Heart left ventricle (tissue), 16 donors: ENCODE measurements around the gene NAA38. TPM values are rescaled to one million over a fixed set of nuclear protein-coding genes. Genes with fewer than 3 reads are reported as not detected.

Experiments
- ATAC-seq, 4 donors: fragments of 200-7000 bp; cut with Tn5 transposase; one replicate each; pipeline ENCODE4 v1.9.1; 2020 to 2022; ENCODE audit warnings: moderate library complexity in 4 of 4, mild to moderate bottlenecking in 3 of 4, moderate number of reproducible peaks in 1 of 4
- DNase-seq, 5 donors: peaks; one replicate each; pipeline ENCODE4 v3.0.0-alpha.2; 2020
- H3K27ac ChIP-seq, 12 donors: fragments of 200-600 bp; sonication (generic) in 4 of 12; one replicate each; pipeline versions ENCODE4 v1.5.0 to v1.8.0; 2016 to 2022; ENCODE audit warnings: mild to moderate bottlenecking in 2 of 12
- H3K27me3 ChIP-seq, 9 donors: fragments of 200-600 bp; sonication (generic) in 2 of 9; one replicate each; pipeline versions ENCODE4 v1.5.1 to v1.8.0; 2016 to 2022; ENCODE audit warnings: mild to moderate bottlenecking in 3 of 9
- H3K36me3 ChIP-seq, 9 donors: fragments of 200-600 bp; sonication (generic) in 2 of 9; one replicate each; pipeline versions ENCODE4 v1.5.0 to v1.8.0; 2018 to 2022; ENCODE audit warnings: mild to moderate bottlenecking in 2 of 9
- H3K4me1 ChIP-seq, 12 donors: fragments of 200-600 bp; sonication (generic) in 4 of 12; one replicate each; pipeline versions ENCODE4 v1.5.0 to v1.8.0; 2016 to 2022; ENCODE audit warnings: mild to moderate bottlenecking in 3 of 12
- H3K4me3 ChIP-seq, 12 donors: fragments of 200-600 bp; sonication (generic) in 4 of 12; one replicate each; pipeline versions ENCODE4 v1.5.0 to v1.8.0; 2017 to 2022; ENCODE audit warnings: mild to moderate bottlenecking in 9 of 12, moderate library complexity in 4 of 12
- H3K9me3 ChIP-seq, 12 donors: fragments of 200-600 bp; sonication (generic) in 4 of 12; one replicate each; pipeline versions ENCODE4 v1.5.0 to v1.8.0; 2016 to 2022; ENCODE audit warnings: mild to moderate bottlenecking in 1 of 12
- POLR2A ChIP-seq, 2 donors: fragments of 450-650 bp; IDR thresholded peaks; one replicate each; pipeline ENCODE4 v1.6.1; 2017; ENCODE audit warnings: antibody characterized with exemption in 2 of 2, mild to moderate bottlenecking in 2 of 2, moderate library complexity in 2 of 2
- WGBS, 4 donors: extraction: QIAGEN DNeasy Blood & Tissue Kit in 2 of 4; methylation state at CpG; one replicate each; pipeline versions ENCODE4 v1.1.5 to v1.1.7; 2013 to 2018; 5-methylcytosine and 5-hydroxymethylcytosine counted together
- intact Hi-C, 10 donors: fragments of 100-400 bp; cut with DNase I; formaldehyde crosslinking; loops; one replicate each; pipeline versions ENCODE4 v1.11.1 to v1.14.2; 2022
- polyA plus RNA-seq, 2 donors: library from polyadenylated mRNA; stranded (reverse); fragments of 200-250 nt; gene quantifications; one replicate each; pipeline ENCODE4 v1.2.3, GENCODE V29; 2013
- total RNA-seq, 9 donors: library from RNA; depleted of rRNA in 2 of 9; stranded (reverse); fragments of >200 nt in 2 of 9; fragmentation: NEBNext Ultra II Directional in 3 of 9; extraction: Animal tissue kit (Norgen Biotek cat#: 25700) in 3 of 9; gene quantifications; one replicate each; pipeline versions ENCODE4 v1.1.0 to v1.2.4, GENCODE V29; 2016 to 2023
- TF ChIP-seq, protein P1 (sequence below), 12 donors: fragments of 200-600 bp; sonication (generic) in 4 of 12; IDR thresholded peaks; one replicate each; pipeline versions ENCODE4 v1.5.0 to v1.8.0; 2018 to 2022; ENCODE audit warnings: antibody characterized with exemption in 12 of 12, mild to moderate bottlenecking in 5 of 12
- donor health status: ischemic (EF 13 %, LVEDD 7.1; RV severe dilation, severe dysfunction).
- donor health status: healthy with polysubstance abuse.
- donor health status: DM: no; HTN: yes; CAD: no.
- donor health status: DM: no; HTN: no; CAD: no.
- donor health status: ischemic (EF 25% LVEDD 6.9; RV normal size, moderate dysfunction).
- donor health status: ischemic (EF 25% LVEDD 5.7; RV mildly dilated, moderate dysfunction).
- donor health status: healthy.
- donor health status: DM: yes; HTN: yes; CAD: no.
- donor health status: ischemic (EF 35%, LVEDD 5.7; RV mildly dilated, moderate dysfunction).
- donor health status: nonischemic (EF 11% LVEDD 7.7; RV severe dilation, severe dysfunction).
- donor health status: DM: yes; HTN: yes; CAD: no.
- donor health status: PGD.
- donor health status: ischemic (EF 29% LVEDD 5.4; RV normal size, mild dysfunction).
- donor health status: nonischemic (EF 23%, LVEDD 6.1; RV moderate dilation, normal function).

Gene NAA38
- total and polyA plus RNA-seq, 11 donors = 60.9 to 179 (median 74.2) TPM

DNA sequence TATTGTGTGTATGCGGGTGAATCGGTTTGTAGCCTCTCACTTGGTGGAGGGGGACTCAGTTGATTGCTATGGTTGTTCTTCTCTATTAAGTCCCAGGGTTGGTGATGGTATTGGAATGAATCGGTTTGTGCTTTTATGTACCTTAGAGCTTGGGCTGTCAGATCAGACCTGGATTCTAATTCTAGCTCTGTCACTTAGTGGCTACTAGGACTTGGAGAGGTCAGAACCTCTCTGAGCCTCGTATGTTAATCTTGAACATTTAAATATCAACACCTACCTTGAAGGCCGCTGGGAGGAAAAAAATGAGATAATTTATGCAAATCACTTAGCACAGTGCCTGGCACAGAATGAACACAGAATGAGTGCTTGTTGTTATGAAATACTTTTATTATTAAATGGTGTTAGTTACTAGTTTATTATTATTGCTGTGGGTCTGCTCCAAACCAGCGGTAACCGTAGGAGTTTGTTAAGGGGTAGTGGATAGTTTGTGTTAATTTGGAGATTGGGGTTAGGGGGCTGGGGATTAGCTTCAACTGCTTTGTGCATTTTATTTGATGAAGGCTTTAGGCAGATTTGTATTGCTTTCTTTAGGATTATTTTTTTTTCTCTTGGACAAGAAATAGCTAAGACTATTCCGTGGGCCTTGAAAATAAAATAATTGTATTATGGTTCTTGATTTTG is 19.8 kb downstream of the NAA38 start:
- Histone ChIP-seq H3K9me3 (no peaks in the 10 kb centered on the region), H3K27ac (peak overlapping the region in 11 of 12 donors; percentile 92 to 100 (median 98)), H3K4me1 (peaks cover 5 to 74% (median 46%) of the 10 kb centered on the region in 12 donors), H3K4me3 (peak overlapping the region in 9 of 12 donors; percentile 68 to 99 (median 83)), H3K36me3 (peaks cover 0 to 12% (median 4%) of the 10 kb centered on the region in 9 donors), H3K27me3 (no peaks in the 10 kb centered on the region)
- DNase-seq = no peak
- intact Hi-C loops = loop anchor here in 3 of 10 donors (2.0 to 5.0 kb wide), 3 partner anchors 19 to 300 kb away; partner anchors contain the start of genes NAA38 (in 1 of the 3), TP53 (in 1 of the 3) and WRAP53 (in 1 of the 3)
- no peak for ATAC-seq
- WGBS, 4 donors = 7 to 11% (median 10%) methylated on average over 8 of the region's 8 CpGs
- no peak for TF ChIP-seq POLR2A (IDR thresholded peaks at IDR 0.05)
- TF ChIP-seq, protein P1, sequence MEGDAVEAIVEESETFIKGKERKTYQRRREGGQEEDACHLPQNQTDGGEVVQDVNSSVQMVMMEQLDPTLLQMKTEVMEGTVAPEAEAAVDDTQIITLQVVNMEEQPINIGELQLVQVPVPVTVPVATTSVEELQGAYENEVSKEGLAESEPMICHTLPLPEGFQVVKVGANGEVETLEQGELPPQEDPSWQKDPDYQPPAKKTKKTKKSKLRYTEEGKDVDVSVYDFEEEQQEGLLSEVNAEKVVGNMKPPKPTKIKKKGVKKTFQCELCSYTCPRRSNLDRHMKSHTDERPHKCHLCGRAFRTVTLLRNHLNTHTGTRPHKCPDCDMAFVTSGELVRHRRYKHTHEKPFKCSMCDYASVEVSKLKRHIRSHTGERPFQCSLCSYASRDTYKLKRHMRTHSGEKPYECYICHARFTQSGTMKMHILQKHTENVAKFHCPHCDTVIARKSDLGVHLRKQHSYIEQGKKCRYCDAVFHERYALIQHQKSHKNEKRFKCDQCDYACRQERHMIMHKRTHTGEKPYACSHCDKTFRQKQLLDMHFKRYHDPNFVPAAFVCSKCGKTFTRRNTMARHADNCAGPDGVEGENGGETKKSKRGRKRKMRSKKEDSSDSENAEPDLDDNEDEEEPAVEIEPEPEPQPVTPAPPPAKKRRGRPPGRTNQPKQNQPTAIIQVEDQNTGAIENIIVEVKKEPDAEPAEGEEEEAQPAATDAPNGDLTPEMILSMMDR (IDR thresholded peaks at IDR 0.05) = no peak

DNA sequence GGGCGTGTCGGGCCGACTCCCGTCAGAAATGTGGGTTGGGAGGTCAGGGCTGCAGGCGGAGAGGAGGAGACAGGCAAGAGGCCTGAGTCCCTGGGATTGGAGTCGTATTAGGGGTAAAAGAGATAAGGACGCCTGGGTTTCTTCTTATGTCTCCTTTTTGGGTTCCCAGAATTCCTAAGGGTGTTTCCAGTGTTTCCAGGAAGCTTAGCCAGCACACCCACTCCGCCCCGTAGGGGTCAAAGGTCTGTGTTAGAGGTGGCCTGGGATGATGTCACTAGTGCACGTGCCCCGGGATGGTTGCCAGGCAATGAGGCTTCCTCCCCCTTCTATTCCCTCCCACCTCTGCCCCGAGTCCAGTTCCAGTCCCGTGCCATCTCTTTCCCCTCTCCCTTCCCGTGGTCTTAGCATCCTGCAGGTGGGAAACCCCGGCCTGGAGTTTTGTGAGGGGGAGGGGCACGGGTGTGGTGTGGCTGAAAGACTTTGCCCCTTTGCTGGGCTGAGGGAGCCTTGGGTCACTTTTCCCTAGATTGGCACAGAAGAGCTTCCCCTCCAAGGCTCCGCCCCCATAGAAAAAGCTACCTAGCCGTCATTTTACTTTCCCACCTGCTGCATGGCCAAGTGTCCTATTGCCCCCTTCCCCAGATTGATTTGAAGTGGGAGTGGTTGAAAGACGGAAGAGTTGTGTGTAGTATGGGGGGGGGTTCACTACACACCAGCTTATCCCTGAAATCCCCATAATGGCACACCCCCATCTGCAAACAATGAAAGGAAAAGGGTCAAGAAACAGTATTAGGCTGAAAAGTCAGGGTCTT is 20.6 kb downstream of the NAA38 start:
- DNase-seq (peak; percentile 90 to 94 (median 92)), ATAC-seq (peak; percentile 14 to 45 (median 20))
- peaks cover 5 to 70% (median 46%) of the 10 kb centered on the region in 12 donors for H3K4me1 ChIP-seq
- intact Hi-C loops = loop anchor here in 3 of 10 donors (2.0 to 5.0 kb wide), 3 partner anchors 20 to 300 kb away; partner anchors contain the start of genes NAA38 (in 1 of the 3), TP53 (in 1 of the 3) and WRAP53 (in 1 of the 3)
- H3K4me3 ChIP-seq = peak overlapping the region; percentile 59 to 99 (median 80)
- peak overlapping the region; percentile 86 to 100 (median 98) for H3K27ac ChIP-seq
- TF ChIP-seq, protein P1 (IDR thresholded peaks at IDR 0.05) = no peak
- TF ChIP-seq POLR2A (IDR thresholded peaks at IDR 0.05) = no peak
- 2 to 3% (median 2%) methylated on average over 14 to 19 of the region's 19 CpGs for WGBS, 4 donors
- H3K36me3 ChIP-seq = peaks cover 0 to 12% (median 4%) of the 10 kb centered on the region in 9 donors
- no peaks in the 10 kb centered on the region for H3K27me3 ChIP-seq
- no peaks in the 10 kb centered on the region for H3K9me3 ChIP-seq

DNA sequence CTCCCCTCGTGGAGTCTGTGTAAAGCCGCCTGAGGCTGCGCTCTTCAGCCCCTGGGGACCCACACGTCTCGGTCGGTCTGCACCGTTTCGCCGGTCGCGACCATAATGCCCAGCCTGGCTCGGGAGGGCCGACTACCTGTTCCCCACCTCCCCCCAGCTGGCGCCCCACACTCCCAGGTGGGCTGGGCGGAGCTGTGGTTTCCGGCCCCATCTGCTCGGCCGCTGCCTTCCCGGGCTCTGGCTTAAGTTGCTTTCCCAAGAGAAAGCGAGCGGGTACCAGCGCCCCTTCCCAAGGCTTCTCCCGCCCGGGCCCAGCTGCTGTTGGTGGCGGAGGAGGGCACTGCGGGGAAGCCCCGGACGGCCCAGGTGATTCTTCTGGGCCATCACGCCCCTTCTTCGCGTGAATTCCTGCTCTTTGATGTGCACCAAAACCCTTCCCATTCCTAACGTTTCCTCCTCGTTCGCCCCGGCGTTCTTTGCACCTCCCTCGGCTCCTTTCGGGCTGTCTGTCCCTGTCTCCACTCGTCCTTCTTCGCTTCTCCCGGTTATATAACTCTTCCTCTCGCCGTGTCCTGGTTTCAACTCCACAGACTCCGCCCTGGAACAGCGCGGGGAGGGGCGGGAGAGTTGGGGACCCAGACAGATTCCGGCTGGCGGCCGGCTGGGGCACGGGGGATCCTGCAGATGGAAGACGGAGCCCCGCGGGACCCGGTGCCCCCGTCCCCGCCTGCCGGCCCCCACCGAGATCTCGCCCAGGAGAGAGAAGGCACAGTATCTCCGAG is 21.4 kb downstream of the NAA38 start:
- Histone ChIP-seq H3K9me3 (no peaks in the 10 kb centered on the region), H3K4me3 (peak overlapping the region; percentile 59 to 99 (median 80)), H3K27ac (peak overlapping the region; percentile 86 to 100 (median 98)), H3K36me3 (peaks cover 0 to 12% (median 4%) of the 10 kb centered on the region in 9 donors), H3K27me3 (no peaks in the 10 kb centered on the region), H3K4me1 (peaks cover 3 to 64% (median 41%) of the 10 kb centered on the region in 12 donors)
- peak; percentile 85 to 88 (median 87) for DNase-seq
- intact Hi-C loops = loop anchor here in 7 of 10 donors (1.0 to 5.0 kb wide), 6 partner anchors 15 to 301 kb away; partner anchors contain the start of genes NAA38 (in 4 of the 7), TP53 (in 1 of the 7) and WRAP53 (in 1 of the 7)
- WGBS, 4 donors = 0 to 1% (median 0%) methylated on average over 34 to 61 of the region's 61 CpGs
- TF ChIP-seq, protein P1 (IDR thresholded peaks at IDR 0.05) = no peak
- peak; percentile 24 to 33 for TF ChIP-seq POLR2A (IDR thresholded peaks at IDR 0.05)
- peak; percentile 11 to 53 (median 44) for ATAC-seq
